Thyroid gland (tissue), 4 donors: Measurements from ENCODE around the gene PLSCR1. TPM values are rescaled to one million over a fixed set of nuclear protein-coding genes. Genes with fewer than 3 reads are reported as not detected.

ENCODE experiments used
- DNase-seq, 2 donors: peaks; one replicate each; pipeline ENCODE4 v3.0.0-alpha.2; 2019
- H3K27ac ChIP-seq, 3 donors: fragments of 200-600 bp; sonication (generic); 1 replicate in 2 of 3; 2 replicates in 1 of 3; pipeline ENCODE4 v1.5.1; 2016 to 2019; ENCODE audit warnings: mild to moderate bottlenecking in 1 of 3, moderate library complexity in 1 of 3
- H3K27me3 ChIP-seq: fragments of 200-600 bp; sonication (generic); one replicate; pipeline ENCODE4 v1.5.1; 2019
- H3K36me3 ChIP-seq, 2 donors: fragments of 200-600 bp; sonication (generic); one replicate each; pipeline ENCODE4 v1.5.1; 2016 to 2019
- H3K4me1 ChIP-seq, 2 donors: fragments of 200-600 bp; sonication (generic); one replicate each; pipeline ENCODE4 v1.5.1; 2017 to 2019
- H3K4me3 ChIP-seq, 3 donors: fragments of 200-600 bp; sonication (generic); replicated peaks in 1 of 3; 1 replicate in 2 of 3; 2 replicates in 1 of 3; pipeline ENCODE4 v1.5.1; 2016; ENCODE audit warnings: mild to moderate bottlenecking in 1 of 3
- H3K9me3 ChIP-seq: fragments of 200-600 bp; sonication (generic); one replicate; pipeline ENCODE4 v1.5.1; 2017
- POLR2A ChIP-seq, 2 donors: fragments of 450-650 bp; IDR thresholded peaks; one replicate each; pipeline ENCODE4 v1.6.1; 2017; ENCODE audit warnings: antibody characterized with exemption in 2 of 2, mild to moderate bottlenecking in 2 of 2, moderate library complexity in 1 of 2
- WGBS, 2 donors: methylation state at CpG; one replicate each; pipeline ENCODE4 v1.1.5; 2017; 5-methylcytosine and 5-hydroxymethylcytosine counted together
- intact Hi-C: fragments of 100-400 bp; cut with DNase I; formaldehyde crosslinking; loops from one replicate; pipeline ENCODE4 v1.15.1; 2023
- total RNA-seq, 4 donors: library from RNA; depleted of rRNA; stranded (reverse); fragments of >200 nt; gene quantifications; one replicate each; pipeline ENCODE4 v1.2.3, GENCODE V29; 2016
- TF ChIP-seq, protein P1 (sequence below), 6 experiments: fragments of 200-600 bp in 3 of 6; fragments of 450-650 bp in 3 of 6; sonication (generic) in 3 of 6; IDR thresholded peaks; one replicate each; pipeline ENCODE4 v1.5.1; 2016 to 2019; ENCODE audit warnings: antibody characterized with exemption in 6 of 6, mild to moderate bottlenecking in 2 of 6, inconsistent platforms in 1 of 6, moderate library complexity in 1 of 6

PLSCR1 gene
- total RNA-seq, 4 donors from 2014 or later, result 57.6 to 103 (median 77.3) TPM

DNA sequence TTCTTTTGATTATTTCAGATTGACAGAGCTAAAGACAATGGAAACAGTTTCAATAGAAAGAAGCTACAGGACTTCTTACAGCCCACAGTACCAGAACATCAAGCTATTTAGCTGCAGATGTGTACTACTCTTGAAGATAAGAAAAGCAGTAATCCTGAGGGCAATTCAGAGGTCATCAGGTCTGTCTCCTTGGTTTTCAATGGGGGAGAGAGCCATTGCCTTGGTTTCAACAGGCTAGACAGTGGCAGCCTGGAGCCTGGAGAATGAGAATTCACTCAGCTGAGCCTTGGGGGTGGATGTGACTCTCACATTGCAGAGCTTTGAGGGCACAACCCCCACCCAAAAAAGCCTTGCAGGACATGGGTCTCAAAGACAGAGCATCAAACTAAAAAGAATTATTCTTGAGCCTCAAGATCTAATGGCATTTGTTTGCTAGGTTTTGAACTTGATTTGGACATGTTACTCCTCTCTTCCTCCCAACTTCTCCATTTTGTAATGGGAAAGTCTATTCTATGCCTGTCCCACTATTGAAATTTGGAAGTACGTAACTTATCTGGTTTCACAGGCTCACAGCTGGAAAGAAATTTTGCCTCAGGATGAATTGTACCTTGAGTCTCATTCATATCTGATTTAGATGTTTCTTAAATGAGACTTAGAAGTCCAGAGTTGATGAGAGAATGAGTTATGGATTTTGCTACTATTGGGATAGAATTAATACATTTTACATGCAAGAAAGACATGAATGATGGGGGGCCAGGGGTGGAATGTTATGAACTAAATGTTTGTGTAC, 36.9 kb downstream of the PLSCR1 start:
- DNase-seq, result no peak
- peak overlapping the region in 1 of 3 donors; percentile 9 for H3K27ac ChIP-seq
- WGBS, 2 donors, result 94 to 98% methylated on average over 1 of the region's 1 CpG

DNA sequence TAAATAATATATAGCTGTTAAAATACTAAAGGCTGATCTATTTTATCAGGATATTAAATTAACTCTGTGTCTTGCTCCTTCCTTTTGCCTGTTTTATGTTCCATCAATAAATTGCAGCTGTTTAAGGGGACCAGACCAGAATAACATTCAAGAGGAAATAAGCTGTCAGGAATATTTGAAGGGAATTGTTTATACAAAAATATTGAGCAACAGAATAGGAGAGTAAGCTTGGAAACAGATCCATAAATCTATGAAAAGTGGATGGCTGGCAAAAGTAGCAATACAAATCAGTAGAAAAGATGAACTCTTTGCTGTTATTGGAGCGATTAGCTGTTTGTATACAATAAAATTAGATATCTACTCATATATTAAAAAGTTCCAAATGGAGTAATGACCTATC, 38.9 kb downstream of the PLSCR1 start:
- H3K4me1 ChIP-seq, result no peaks in the 10 kb centered on the region
- no peak overlapping the region for H3K4me3 ChIP-seq
- no peaks in the 10 kb centered on the region for H3K9me3 ChIP-seq
- TF ChIP-seq POLR2A (IDR thresholded peaks at IDR 0.05), result no peak
- TF ChIP-seq, protein P1, sequence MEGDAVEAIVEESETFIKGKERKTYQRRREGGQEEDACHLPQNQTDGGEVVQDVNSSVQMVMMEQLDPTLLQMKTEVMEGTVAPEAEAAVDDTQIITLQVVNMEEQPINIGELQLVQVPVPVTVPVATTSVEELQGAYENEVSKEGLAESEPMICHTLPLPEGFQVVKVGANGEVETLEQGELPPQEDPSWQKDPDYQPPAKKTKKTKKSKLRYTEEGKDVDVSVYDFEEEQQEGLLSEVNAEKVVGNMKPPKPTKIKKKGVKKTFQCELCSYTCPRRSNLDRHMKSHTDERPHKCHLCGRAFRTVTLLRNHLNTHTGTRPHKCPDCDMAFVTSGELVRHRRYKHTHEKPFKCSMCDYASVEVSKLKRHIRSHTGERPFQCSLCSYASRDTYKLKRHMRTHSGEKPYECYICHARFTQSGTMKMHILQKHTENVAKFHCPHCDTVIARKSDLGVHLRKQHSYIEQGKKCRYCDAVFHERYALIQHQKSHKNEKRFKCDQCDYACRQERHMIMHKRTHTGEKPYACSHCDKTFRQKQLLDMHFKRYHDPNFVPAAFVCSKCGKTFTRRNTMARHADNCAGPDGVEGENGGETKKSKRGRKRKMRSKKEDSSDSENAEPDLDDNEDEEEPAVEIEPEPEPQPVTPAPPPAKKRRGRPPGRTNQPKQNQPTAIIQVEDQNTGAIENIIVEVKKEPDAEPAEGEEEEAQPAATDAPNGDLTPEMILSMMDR (IDR thresholded peaks at IDR 0.05), result no peak
- 92 to 93% methylated on average over 1 of the region's 1 CpG for WGBS, 2 donors
- peak overlapping the region in 1 of 3 donors; percentile 32 for H3K27ac ChIP-seq
- intact Hi-C loops, result no loop called here
- no peaks in the 10 kb centered on the region for H3K36me3 ChIP-seq
- DNase-seq, result no peak
- H3K27me3 ChIP-seq, result no peaks in the 10 kb centered on the region

More for the DNA sequence above, 36.9 kb downstream of the PLSCR1 start:
- Histone ChIP-seq H3K36me3 (no peaks in the 10 kb centered on the region), H3K27me3 (no peaks in the 10 kb centered on the region), H3K4me1 (no peaks in the 10 kb centered on the region), H3K4me3 (no peak overlapping the region), H3K9me3 (no peaks in the 10 kb centered on the region)
- TF ChIP-seq, protein P1 (IDR thresholded peaks at IDR 0.05), result no peak
- no peak for TF ChIP-seq POLR2A (IDR thresholded peaks at IDR 0.05)
- intact Hi-C loops, result no loop called here

DNA sequence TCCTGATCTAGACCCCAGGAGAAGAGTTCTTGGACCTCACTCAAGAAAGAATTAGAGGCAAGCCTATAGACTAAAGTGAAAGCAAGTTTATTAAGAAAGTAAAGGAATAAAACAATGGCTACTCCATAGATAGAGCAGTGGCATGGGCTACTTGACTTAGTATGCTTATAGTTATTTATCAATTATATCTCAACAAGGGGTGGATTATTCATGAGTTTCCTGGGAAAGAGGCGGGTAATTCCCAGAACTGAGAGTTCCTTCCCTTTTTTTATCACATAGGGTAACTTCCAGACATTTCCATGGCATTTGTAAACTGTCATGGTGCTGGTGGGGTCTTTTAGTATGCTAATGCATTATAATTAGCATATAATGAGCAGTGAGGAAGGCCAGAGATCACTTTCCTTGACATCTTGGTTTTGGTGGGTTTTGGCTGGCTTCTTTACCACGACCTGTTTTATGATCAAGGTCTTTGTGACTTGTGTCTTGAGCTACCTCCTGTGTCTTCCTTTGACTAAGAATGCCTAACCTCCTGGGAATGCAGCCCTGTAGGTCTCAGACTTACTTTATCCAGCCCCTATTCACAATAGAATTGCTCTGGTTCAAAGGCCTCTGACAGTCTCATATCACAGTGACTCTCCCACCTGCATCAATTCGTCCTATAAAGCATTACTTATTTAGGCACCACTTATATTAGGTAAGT, 39.8 kb downstream of the PLSCR1 start:
- WGBS, 2 donors, result 59 to 68% methylated on average over 3 of the region's 3 CpGs
- DNase-seq, result no peak

DNA sequence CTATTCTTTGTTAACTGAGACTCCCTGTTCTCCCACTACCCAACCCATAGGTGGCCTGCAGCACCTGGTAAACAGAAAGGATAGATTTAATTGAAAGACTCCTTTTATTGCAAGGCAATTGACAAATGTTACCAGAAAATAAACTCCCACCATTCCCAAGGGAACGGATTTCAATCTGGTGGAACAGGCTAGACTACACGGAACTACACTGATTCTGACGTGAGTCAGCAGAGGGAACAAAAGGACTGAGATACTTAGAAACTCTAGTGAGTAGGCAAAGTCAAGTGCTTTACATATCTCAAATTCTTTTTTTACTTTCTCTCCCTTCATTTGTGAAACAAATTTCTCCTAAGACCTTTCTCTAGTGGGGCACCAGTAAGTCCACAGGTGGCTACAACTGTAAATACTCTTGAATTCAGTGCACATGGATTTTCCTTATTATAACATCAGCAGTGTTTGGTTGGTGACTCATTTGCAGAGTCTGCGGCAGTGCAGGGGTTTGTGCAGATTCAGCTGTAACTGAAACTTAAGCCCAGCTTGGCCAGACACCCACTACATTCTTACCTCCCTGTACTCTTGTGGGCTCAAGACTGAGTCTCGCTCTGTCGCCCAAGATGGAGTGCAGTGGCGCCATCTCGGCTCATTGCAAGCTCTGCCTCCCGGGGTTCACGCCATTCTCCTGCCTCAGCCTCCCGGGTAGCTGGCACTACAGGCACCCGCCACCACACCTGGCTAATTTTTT, 40.8 kb downstream of the PLSCR1 start:
- H3K27ac ChIP-seq, result no peak overlapping the region
- H3K36me3 ChIP-seq, result no peaks in the 10 kb centered on the region
- intact Hi-C loops, result no loop called here
- no peak for TF ChIP-seq POLR2A (IDR thresholded peaks at IDR 0.05)
- TF ChIP-seq, protein P1 (IDR thresholded peaks at IDR 0.05), result no peak
- 89 to 91% methylated on average over 11 to 12 of the region's 12 CpGs for WGBS, 2 donors
- H3K9me3 ChIP-seq, result no peaks in the 10 kb centered on the region
- no peak for DNase-seq
- no peaks in the 10 kb centered on the region for H3K27me3 ChIP-seq
- no peak overlapping the region for H3K4me3 ChIP-seq
- H3K4me1 ChIP-seq, result no peaks in the 10 kb centered on the region

More for the DNA sequence above, 39.8 kb downstream of the PLSCR1 start:
- Histone ChIP-seq H3K4me3 (no peak overlapping the region), H3K27me3 (no peaks in the 10 kb centered on the region), H3K27ac (no peak overlapping the region), H3K9me3 (no peaks in the 10 kb centered on the region), H3K4me1 (no peaks in the 10 kb centered on the region), H3K36me3 (no peaks in the 10 kb centered on the region)
- no peak for TF ChIP-seq POLR2A (IDR thresholded peaks at IDR 0.05)
- TF ChIP-seq, protein P1 (IDR thresholded peaks at IDR 0.05), result no peak
- intact Hi-C loops, result no loop called here
